BE2C (cell line): Measurements from ENCODE around the gene UGT1A9.

Source experiments
- DNase-seq: peaks from one replicate; pipeline ENCODE4 v3.0.0-alpha.2; 2020
- H3K27me3 ChIP-seq: fragments of 250-450 bp; sonication (Bioruptor Pico); 2 replicates; pipeline ENCODE4 v1.5.1; 2020; ENCODE audit warnings: mild to moderate bottlenecking
- H3K36me3 ChIP-seq: fragments of 250-450 bp; sonication (Bioruptor Pico); 2 replicates; pipeline ENCODE4 v1.5.1; 2020; ENCODE audit warnings: mild to moderate bottlenecking
- H3K4me1 ChIP-seq: fragments of 250-450 bp; sonication (Bioruptor Pico); 2 replicates; pipeline ENCODE4 v1.5.1; 2020
- H3K4me3 ChIP-seq: 2 replicates; pipeline ENCODE4 v1.5.1; 2011; ENCODE audit warnings: low read depth, low read length
- H3K9me3 ChIP-seq: fragments of 250-450 bp; sonication (Bioruptor Pico); 2 replicates; pipeline ENCODE4 v1.5.1; 2020
- TF ChIP-seq, protein P1 (sequence below): IDR thresholded peaks from 2 replicates; pipeline ENCODE4 v1.5.1; 2012; ENCODE audit warnings: mild to moderate bottlenecking, low read depth, low read length

UGT1A9 gene

DNA sequence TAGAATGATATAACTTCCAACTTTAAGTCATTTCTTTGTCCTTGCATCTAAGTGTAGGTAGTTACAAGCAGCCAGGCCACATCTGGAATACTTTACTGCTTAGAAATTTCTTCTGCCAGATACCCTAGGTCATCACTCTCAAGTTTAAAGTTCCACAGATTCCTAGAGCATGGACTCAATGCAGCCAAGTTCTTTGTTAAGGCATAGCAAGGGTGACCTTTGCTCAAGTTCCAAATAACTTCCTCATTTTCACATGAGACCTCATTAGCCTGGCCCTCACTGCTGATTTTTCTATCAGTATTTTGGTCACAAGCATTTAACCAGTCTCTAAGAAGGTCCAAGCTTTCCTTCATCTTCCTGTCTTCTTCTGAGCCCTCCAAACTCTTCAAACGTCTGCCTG lies 7.8 kb upstream of the UGT1A9 start:
- H3K36me3 ChIP-seq = no peaks in the 10 kb centered on the region
- TF ChIP-seq, protein P1, sequence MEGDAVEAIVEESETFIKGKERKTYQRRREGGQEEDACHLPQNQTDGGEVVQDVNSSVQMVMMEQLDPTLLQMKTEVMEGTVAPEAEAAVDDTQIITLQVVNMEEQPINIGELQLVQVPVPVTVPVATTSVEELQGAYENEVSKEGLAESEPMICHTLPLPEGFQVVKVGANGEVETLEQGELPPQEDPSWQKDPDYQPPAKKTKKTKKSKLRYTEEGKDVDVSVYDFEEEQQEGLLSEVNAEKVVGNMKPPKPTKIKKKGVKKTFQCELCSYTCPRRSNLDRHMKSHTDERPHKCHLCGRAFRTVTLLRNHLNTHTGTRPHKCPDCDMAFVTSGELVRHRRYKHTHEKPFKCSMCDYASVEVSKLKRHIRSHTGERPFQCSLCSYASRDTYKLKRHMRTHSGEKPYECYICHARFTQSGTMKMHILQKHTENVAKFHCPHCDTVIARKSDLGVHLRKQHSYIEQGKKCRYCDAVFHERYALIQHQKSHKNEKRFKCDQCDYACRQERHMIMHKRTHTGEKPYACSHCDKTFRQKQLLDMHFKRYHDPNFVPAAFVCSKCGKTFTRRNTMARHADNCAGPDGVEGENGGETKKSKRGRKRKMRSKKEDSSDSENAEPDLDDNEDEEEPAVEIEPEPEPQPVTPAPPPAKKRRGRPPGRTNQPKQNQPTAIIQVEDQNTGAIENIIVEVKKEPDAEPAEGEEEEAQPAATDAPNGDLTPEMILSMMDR = no peak
- H3K9me3 ChIP-seq = no peaks in the 10 kb centered on the region; the same call in 1 of the 2 replicates
- DNase-seq = no peak
- no peak overlapping the region for H3K4me3 ChIP-seq
- no peaks in the 10 kb centered on the region for H3K4me1 ChIP-seq
- H3K27me3 ChIP-seq = peaks cover 6% of the 10 kb centered on the region; the same call in 1 of the 2 replicates

- Histone ChIP-seq H3K9me3 (no peaks in the 10 kb centered on the region; the same call in 1 of the 2 replicates), H3K4me1 (no peaks in the 10 kb centered on the region), H3K4me3 (no peak overlapping the region), H3K36me3 (no peaks in the 10 kb centered on the region), H3K27me3 (no peaks in the 10 kb centered on the region; the same call in 1 of the 2 replicates)
- DNase-seq = no peak
- TF ChIP-seq, protein P1 = no peak
Measured at GRCh38 chr2:233668605-233669260, 3.0 kb upstream of the UGT1A9 start.

DNA sequence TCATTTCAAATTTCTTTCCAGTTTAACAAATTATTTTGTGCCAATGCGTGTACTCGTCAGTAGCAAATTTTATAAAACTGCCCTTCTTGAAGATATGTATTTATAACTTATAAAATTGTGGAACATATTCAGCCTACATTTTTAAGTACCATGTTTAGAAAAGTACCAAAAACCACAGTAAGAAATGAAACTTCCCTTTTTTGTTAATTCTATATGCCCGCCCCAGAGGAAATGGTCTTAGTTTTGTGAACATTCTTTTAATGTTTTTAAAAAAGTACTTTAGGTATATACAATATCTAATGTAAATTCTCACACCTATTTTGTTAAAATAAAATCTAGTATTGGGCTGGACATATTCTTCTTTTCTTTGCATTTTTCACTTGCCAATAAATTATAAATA lies 1.2 kb downstream of the UGT1A9 start:
- no peaks in the 10 kb centered on the region for H3K9me3 ChIP-seq
- no peaks in the 10 kb centered on the region; the same call in 1 of the 2 replicates for H3K27me3 ChIP-seq
- no peak overlapping the region for H3K4me3 ChIP-seq
- TF ChIP-seq, protein P1 = no peak
- H3K4me1 ChIP-seq = no peaks in the 10 kb centered on the region
- DNase-seq = no peak
- no peaks in the 10 kb centered on the region for H3K36me3 ChIP-seq

DNA sequence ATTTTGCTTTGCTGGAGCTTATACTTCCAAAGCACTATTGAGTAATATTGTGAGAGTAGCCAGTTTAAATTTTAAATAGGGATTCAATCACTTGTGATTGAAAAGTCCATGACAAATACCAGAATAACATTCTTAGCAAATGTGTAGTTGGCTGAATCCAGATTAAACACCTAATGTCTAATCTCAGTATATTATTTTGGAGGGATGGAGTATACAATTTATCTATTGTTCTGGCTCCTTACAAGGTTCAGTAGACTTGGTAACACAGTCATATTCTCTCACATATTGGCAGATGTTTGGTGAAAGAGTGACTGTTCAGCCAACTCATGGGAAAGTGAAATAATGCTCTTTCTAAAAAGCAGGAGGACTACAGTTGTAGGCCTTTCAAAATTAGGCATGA lies 2.2 kb downstream of the UGT1A9 start:
- Histone ChIP-seq H3K9me3 (no peaks in the 10 kb centered on the region), H3K36me3 (no peaks in the 10 kb centered on the region), H3K4me3 (no peak overlapping the region), H3K27me3 (no peaks in the 10 kb centered on the region; the same call in 1 of the 2 replicates), H3K4me1 (no peaks in the 10 kb centered on the region)
- DNase-seq = no peak
- TF ChIP-seq, protein P1 = no peak

DNA sequence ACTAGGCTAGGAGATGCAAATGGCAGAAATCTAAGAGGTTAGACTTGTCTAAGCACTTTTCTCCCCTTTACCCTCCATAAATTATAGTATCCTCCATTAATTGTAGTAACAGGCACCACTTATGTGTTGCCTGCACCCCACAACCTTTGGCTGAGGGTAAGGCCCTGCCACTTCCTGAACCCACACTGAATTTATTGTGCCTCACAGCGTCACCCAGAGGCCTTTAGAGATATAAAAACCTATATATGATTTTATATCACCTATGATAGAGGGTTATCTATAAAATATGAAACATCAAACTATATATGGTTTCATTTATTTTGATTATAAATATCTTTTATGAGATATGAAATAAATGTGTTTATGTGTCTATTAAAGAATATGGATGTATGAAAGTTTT lies 2.6 kb downstream of the UGT1A9 start:
- H3K4me1 ChIP-seq = no peaks in the 10 kb centered on the region
- no peaks in the 10 kb centered on the region; the same call in 1 of the 2 replicates for H3K27me3 ChIP-seq
- H3K4me3 ChIP-seq = no peak overlapping the region
- H3K9me3 ChIP-seq = no peaks in the 10 kb centered on the region
- no peaks in the 10 kb centered on the region for H3K36me3 ChIP-seq
- no peak for DNase-seq
- TF ChIP-seq, protein P1 = no peak

GRCh38 chr2:233674995-233675394 lies 3.3 kb downstream of the UGT1A9 start:
- H3K27me3 ChIP-seq = no peaks in the 10 kb centered on the region; the same call in 1 of the 2 replicates
- H3K4me1 ChIP-seq = no peaks in the 10 kb centered on the region
- no peak for DNase-seq
- H3K4me3 ChIP-seq = no peak overlapping the region
- no peaks in the 10 kb centered on the region for H3K9me3 ChIP-seq
- TF ChIP-seq, protein P1 = peak; percentile 21
- H3K36me3 ChIP-seq = no peaks in the 10 kb centered on the region
